GM10266 (cell line): ENCODE data around the gene ADAMTS6.
A peak's percentile ranks its signal among the peaks of the same experiment; 100 is the strongest.
"Not testable (repeated sequence)": the region's sequence is repeated elsewhere in the genome, so short reads cannot be mapped to it uniquely, and the experiment has no call there.

Source experiments
- DNase-seq: peaks from one replicate; pipeline ENCODE4 v3.0.0; 2012; ENCODE audit errors: extremely low spot score
- CTCF ChIP-seq: IDR thresholded peaks from 2 replicates; pipeline ENCODE4 v1.5.1; 2012; ENCODE audit warnings: mild to moderate bottlenecking, low read depth; ENCODE audit not compliant: control insufficient read depth, insufficient read depth; ENCODE audit errors: missing control alignments

Gene ADAMTS6

GRCh38 chr5:65191554-65192135, 290.1 kb downstream of the ADAMTS6 start:
- TF ChIP-seq CTCF = no peak
- DNase-seq = no peak

- TF ChIP-seq CTCF = no peak
- peak; percentile 20 for DNase-seq
Observed at GRCh38 chr5:65190328-65191053, 291.2 kb downstream of the ADAMTS6 start.

- TF ChIP-seq CTCF = no peak
- no peak for DNase-seq
Observed at GRCh38 chr5:65186646-65187227, 295.0 kb downstream of the ADAMTS6 start.

- TF ChIP-seq CTCF = no peak
- DNase-seq = no peak
Observed at GRCh38 chr5:65185468-65185867, 296.3 kb downstream of the ADAMTS6 start.

GRCh38 chr5:65184780-65185179, 296.9 kb downstream of the ADAMTS6 start:
- no peak for TF ChIP-seq CTCF
- no peak for DNase-seq

GRCh38 chr5:65174231-65174630, 307.5 kb downstream of the ADAMTS6 start:
- DNase-seq = not testable (repeated sequence)

- no peak for TF ChIP-seq CTCF
- DNase-seq = no peak
Observed at GRCh38 chr5:65173130-65173525, 308.6 kb downstream of the ADAMTS6 start.
